ENCODE measurements around the gene KRTAP5-10.
"Not testable (repeated sequence)": the region's sequence is repeated elsewhere in the genome, so short reads cannot be mapped to it uniquely, and the experiment has no call there.

DNA sequence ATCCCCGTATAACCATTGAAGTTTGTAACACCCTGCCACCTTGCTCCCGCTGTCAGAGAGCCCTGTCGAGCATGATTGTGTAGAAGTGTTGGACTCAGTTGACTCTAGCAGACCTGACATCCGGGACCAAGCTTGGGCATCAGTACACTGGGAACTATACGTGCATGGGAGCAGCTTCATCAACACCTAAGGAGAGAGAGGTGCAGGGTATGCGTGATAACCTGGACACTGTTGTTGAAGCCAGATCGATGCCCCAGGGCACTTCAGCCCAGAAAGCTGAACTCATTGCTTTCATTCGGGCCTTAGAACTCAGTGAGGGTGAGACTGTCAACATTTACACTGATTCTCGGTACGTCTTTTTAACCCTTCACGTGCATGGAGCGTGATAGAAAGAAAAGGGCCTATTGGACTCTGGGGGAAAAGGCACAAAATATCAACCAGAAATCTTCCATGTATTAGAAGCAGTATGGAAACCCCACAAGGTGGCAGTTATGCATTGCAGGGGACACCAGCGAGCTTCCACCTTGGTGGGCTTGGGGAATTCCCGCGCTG, 49.1 kb downstream of the KRTAP5-10 start:
- TF ChIP-seq, protein P1, sequence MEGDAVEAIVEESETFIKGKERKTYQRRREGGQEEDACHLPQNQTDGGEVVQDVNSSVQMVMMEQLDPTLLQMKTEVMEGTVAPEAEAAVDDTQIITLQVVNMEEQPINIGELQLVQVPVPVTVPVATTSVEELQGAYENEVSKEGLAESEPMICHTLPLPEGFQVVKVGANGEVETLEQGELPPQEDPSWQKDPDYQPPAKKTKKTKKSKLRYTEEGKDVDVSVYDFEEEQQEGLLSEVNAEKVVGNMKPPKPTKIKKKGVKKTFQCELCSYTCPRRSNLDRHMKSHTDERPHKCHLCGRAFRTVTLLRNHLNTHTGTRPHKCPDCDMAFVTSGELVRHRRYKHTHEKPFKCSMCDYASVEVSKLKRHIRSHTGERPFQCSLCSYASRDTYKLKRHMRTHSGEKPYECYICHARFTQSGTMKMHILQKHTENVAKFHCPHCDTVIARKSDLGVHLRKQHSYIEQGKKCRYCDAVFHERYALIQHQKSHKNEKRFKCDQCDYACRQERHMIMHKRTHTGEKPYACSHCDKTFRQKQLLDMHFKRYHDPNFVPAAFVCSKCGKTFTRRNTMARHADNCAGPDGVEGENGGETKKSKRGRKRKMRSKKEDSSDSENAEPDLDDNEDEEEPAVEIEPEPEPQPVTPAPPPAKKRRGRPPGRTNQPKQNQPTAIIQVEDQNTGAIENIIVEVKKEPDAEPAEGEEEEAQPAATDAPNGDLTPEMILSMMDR (IDR thresholded peaks at IDR 0.05; ENCODE audit: low read length): not testable (repeated sequence)
- not testable (repeated sequence) for TF ChIP-seq EZH2 (optimal IDR thresholded peaks at IDR 0.05; ENCODE audit: low read depth, low read length)

Data from MM.1S (cell line).